Measurements from ENCODE around the gene MYPOP. TPM values are rescaled to one million over a fixed set of nuclear protein-coding genes. Genes with fewer than 3 reads are reported as not detected.

The MYPOP gene
- total RNA-seq, 1 experiment from 2014 or later: 10.8 TPM

GRCh38 chr19:45842198-45842597 is 60.2 kb downstream of the MYPOP start:
- Histone ChIP-seq H3K9me3 (ENCODE audit: control insufficient read depth in 1 of 2, insufficient read depth in 1 of 2, low read depth in 1 of 2, low read length in 2 of 2) (peaks cover 0 to 6% of the 10 kb centered on the region in 2 experiments; a peak in 1 of 4 replicates), H3K4me3 (replicated peaks in 1 of 2; ENCODE audit: low read depth in 1 of 2, low read length in 2 of 2) (no peak overlapping the region), H3K4me2 (ENCODE audit: low read length) (no peak overlapping the region), H2AFZ (ENCODE audit: low read depth, low read length, poor library complexity, severe bottlenecking) (no peak overlapping the region), H3K9ac (ENCODE audit: low read length) (no peak overlapping the region), H3K79me2 (ENCODE audit: insufficient read depth, low read length) (peaks cover 14% of the 10 kb centered on the region; the same call in 1 of the 2 replicates), H3K36me3 (ENCODE audit: control insufficient read depth in 1 of 2, insufficient read depth in 2 of 2, low read length in 2 of 2) (peaks cover 55 to 65% of the 10 kb centered on the region in 2 experiments), H3K27me3 (ENCODE audit: insufficient read depth, low read length) (no peaks in the 10 kb centered on the region), H3K27ac (ENCODE audit: low read depth, low read length) (no peak overlapping the region), H3K4me1 (ENCODE audit: control insufficient read depth in 1 of 2, insufficient read depth in 2 of 2, low read length in 2 of 2) (no peaks in the 10 kb centered on the region), H4K20me1 (ENCODE audit: insufficient read depth) (0 out of 2 replicates have a peak, but pooled peaks cover 4% of the 10 kb centered on the region), H3K9me2 (ENCODE audit: insufficient read depth) (no peaks in the 10 kb centered on the region)
- no TSS peak for BruUV-seq (replicated peaks)
- CTCF ChIA-PET: interaction anchor here (0.7 kb wide), 1 partner anchor 26 kb away, joined by 3 read pairs; no protein-coding TSS in a partner anchor
- RAD21 ChIA-PET (ENCODE audit: low non-redundant PET in 1 of 2, low total read pairs in 2 of 2, uncharacterized antibody in 2 of 2, unreplicated experiment in 2 of 2): no interaction called here
- intact Hi-C loops (cut with micrococcal nuclease): no loop called here
- no peak for TF ChIP-seq YY1 (IDR thresholded peaks at IDR 0.05; ENCODE audit: extremely low read depth, insufficient replicate concordance, low read depth, low read length)
- TF ChIP-seq, protein P1, sequence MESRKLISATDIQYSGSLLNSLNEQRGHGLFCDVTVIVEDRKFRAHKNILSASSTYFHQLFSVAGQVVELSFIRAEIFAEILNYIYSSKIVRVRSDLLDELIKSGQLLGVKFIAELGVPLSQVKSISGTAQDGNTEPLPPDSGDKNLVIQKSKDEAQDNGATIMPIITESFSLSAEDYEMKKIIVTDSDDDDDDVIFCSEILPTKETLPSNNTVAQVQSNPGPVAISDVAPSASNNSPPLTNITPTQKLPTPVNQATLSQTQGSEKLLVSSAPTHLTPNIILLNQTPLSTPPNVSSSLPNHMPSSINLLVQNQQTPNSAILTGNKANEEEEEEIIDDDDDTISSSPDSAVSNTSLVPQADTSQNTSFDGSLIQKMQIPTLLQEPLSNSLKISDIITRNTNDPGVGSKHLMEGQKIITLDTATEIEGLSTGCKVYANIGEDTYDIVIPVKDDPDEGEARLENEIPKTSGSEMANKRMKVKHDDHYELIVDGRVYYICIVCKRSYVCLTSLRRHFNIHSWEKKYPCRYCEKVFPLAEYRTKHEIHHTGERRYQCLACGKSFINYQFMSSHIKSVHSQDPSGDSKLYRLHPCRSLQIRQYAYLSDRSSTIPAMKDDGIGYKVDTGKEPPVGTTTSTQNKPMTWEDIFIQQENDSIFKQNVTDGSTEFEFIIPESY (IDR thresholded peaks at IDR 0.05; ENCODE audit: extremely low read depth, insufficient replicate concordance, low read length): no peak
- no peak for TF ChIP-seq ELF1 (IDR thresholded peaks at IDR 0.05; ENCODE audit: borderline replicate concordance, low read depth)
- no peak for TF ChIP-seq POLR2AphosphoS5 (IDR thresholded peaks at IDR 0.05; ENCODE audit: low read depth, low read length)
- TF ChIP-seq EGR1 (IDR thresholded peaks at IDR 0.05; ENCODE audit: low read depth): no peak
- no peak for ATAC-seq
- no peak for DNase-seq (ENCODE audit: low read depth, low spot score)
- POLR2A ChIA-PET: no interaction called here

Other genes starting within 250 kb of the MYPOP start
- gene GIPR, start 234.4 kb downstream of the MYPOP start, total RNA-seq (2021; ENCODE audit: unreplicated experiment): 14.1 TPM
- gene SNRPD2, start 210.7 kb downstream of the MYPOP start, total RNA-seq (2021; ENCODE audit: unreplicated experiment): 927 TPM
- 19.5 TPM for gene QPCTL, start 209.9 kb downstream of the MYPOP start, total RNA-seq (2021; ENCODE audit: unreplicated experiment)
- 31.7 TPM for gene FBXO46, start 171.7 kb downstream of the MYPOP start, total RNA-seq (2021; ENCODE audit: unreplicated experiment)
- 2.1 TPM for gene MEIOSIN, start 169.2 kb downstream of the MYPOP start, total RNA-seq (2021; ENCODE audit: unreplicated experiment)
- gene SIX5, start 133.4 kb downstream of the MYPOP start, total RNA-seq (2021; ENCODE audit: unreplicated experiment): 18.3 TPM
- 52.5 TPM for gene DMPK, start 120.1 kb downstream of the MYPOP start, total RNA-seq (2021; ENCODE audit: unreplicated experiment)
- 56.8 TPM for gene DMWD, start 109.8 kb downstream of the MYPOP start, total RNA-seq (2021; ENCODE audit: unreplicated experiment)
- 0.57 TPM for gene RSPH6A, start 87.3 kb downstream of the MYPOP start, total RNA-seq (2021; ENCODE audit: unreplicated experiment)
- 117 TPM for gene SYMPK, start 39.5 kb downstream of the MYPOP start, total RNA-seq (2021; ENCODE audit: unreplicated experiment)
- gene FOXA3, start 38.3 kb downstream of the MYPOP start, total RNA-seq (2021; ENCODE audit: unreplicated experiment): 5.8 TPM
- gene IRF2BP1, start 16.5 kb downstream of the MYPOP start, total RNA-seq (2021; ENCODE audit: unreplicated experiment): 33.9 TPM
- not detected for gene NANOS2, start 12.2 kb upstream of the MYPOP start, total RNA-seq (2021; ENCODE audit: unreplicated experiment)
- gene NOVA2, start 71.3 kb upstream of the MYPOP start, total RNA-seq (2021; ENCODE audit: unreplicated experiment): 2.5 TPM
- gene CCDC61, start 92.9 kb upstream of the MYPOP start, total RNA-seq (2021; ENCODE audit: unreplicated experiment): 12.2 TPM
- gene PGLYRP1, start 120.4 kb upstream of the MYPOP start, total RNA-seq (2021; ENCODE audit: unreplicated experiment): not detected
- not detected for gene IGFL4, start 138.4 kb upstream of the MYPOP start, total RNA-seq (2021; ENCODE audit: unreplicated experiment)
- gene IGFL3, start 222.1 kb upstream of the MYPOP start, total RNA-seq (2021; ENCODE audit: unreplicated experiment): not detected
- gene IGFL2, start 245.6 kb upstream of the MYPOP start, total RNA-seq (2021; ENCODE audit: unreplicated experiment): not detected